HL-60 (cell line): ENCODE measurements around the gene RAB12.

Experiments
- DNase-seq, 2 experiments: peaks; one replicate each; pipeline ENCODE4 v3.0.0-alpha.2; 2010 to 2020; ENCODE audit warnings: low read depth in 1 of 2, low spot score in 1 of 2
- H3K27ac ChIP-seq: fragments of 250-450 bp; sonication (Bioruptor Pico); replicated peaks from 2 replicates; pipeline ENCODE4 v1.5.1; 2020; ENCODE audit warnings: mild to moderate bottlenecking, moderate library complexity
- H3K27me3 ChIP-seq: fragments of 250-450 bp; sonication (Bioruptor Pico); 2 replicates; pipeline ENCODE4 v1.5.1; 2021; ENCODE audit warnings: mild to moderate bottlenecking, moderate library complexity; ENCODE audit not compliant: insufficient read depth, poor library complexity, severe bottlenecking
- H3K4me3 ChIP-seq: replicated peaks from 2 replicates; pipeline ENCODE4 v1.5.1; 2011; ENCODE audit warnings: mild to moderate bottlenecking, control low read depth, low read length; ENCODE audit not compliant: insufficient read depth
- CTCF ChIP-seq: IDR thresholded peaks from one replicate; pipeline ENCODE4 v1.5.1; 2011; ENCODE audit warnings: low read length, control low read depth, inconsistent platforms; ENCODE audit not compliant: insufficient read depth
- GABPA ChIP-seq: IDR thresholded peaks from 2 replicates; pipeline ENCODE4 v1.6.1; 2012; ENCODE audit warnings: low read depth
- POLR2AphosphoS5 ChIP-seq: IDR thresholded peaks from 2 replicates; pipeline ENCODE4 v1.6.1; 2012; ENCODE audit warnings: low read depth
- REST ChIP-seq: IDR thresholded peaks from 2 replicates; pipeline ENCODE4 v1.6.1; 2012; ENCODE audit warnings: low read depth; ENCODE audit not compliant: insufficient replicate concordance
- SPI1 ChIP-seq: IDR thresholded peaks from 2 replicates; pipeline ENCODE4 v1.6.1; 2012; ENCODE audit warnings: low read depth, mild to moderate bottlenecking, borderline replicate concordance

The RAB12 gene

DNA sequence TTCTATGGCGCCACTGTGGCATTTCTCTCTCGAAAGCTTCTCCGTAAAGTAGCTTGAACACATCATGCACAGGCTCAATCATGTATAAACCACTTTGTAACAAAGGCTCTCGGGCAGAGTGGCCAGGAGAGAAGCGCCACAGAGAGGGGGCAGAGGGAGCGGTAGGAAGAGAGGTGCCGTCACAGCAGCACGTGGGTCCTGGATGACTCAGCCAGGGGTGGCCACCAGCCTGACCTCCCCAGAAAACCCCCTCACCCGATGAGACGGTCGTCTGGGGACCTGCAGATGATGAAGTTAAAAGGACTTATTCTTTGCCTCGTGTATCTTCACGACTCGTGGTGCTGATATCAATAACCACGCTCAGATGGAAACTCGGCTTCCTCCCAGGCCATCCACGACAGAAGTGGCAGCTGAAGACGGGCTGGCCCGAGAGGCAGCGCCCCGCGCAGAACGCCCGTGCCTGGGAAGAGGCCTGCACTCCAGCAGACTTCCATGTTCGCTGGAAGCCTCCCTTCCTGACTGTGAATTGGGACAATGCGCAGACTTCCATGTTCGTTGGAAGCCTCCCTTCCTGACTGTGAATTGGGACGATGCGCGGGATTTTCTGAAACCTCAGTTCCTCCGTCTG is 49.7 kb downstream of the RAB12 start:
- Histone ChIP-seq H3K27ac (no peak overlapping the region), H3K27me3 (peaks cover 17% of the 10 kb centered on the region)
- no peak for DNase-seq

GRCh38 chr18:8659609-8660242 is 50.5 kb downstream of the RAB12 start:
- no peak for DNase-seq
- Histone ChIP-seq H3K27ac (no peak overlapping the region), H3K27me3 (peaks cover 17% of the 10 kb centered on the region), H3K4me3 (no peak overlapping the region)
- TF ChIP-seq POLR2AphosphoS5 (no peak), REST (no peak), GABPA (no peak), CTCF (no peak), SPI1 (no peak)

More for the DNA sequence above, 49.7 kb downstream of the RAB12 start:
- TF ChIP-seq SPI1 (no peak), POLR2AphosphoS5 (no peak), REST (no peak), CTCF (no peak), GABPA (no peak)
- H3K4me3 ChIP-seq, result no peak overlapping the region

DNA sequence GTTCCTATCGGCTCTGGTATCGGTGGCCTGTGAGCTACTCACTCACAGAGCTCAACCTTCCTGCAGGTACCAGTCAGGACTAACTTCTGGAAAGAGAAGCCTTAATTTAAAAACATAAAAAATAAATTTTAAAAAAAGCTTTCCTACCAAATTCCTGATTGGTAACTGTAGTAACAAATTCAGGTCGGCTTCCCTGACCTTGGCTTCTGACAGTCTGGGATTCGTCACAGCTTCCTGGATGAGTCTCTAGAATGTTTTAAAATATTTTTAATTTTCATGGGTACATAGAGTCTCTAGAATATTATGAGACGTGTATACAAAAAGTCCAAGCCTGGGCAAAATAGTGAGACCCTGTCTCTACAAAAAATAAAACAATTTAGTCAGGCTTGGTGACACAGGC is 51.1 kb downstream of the RAB12 start:
- Histone ChIP-seq H3K27me3 (peaks cover 17% of the 10 kb centered on the region), H3K4me3 (no peak overlapping the region), H3K27ac (no peak overlapping the region)
- TF ChIP-seq REST (no peak), SPI1 (no peak), CTCF (no peak), GABPA (no peak), POLR2AphosphoS5 (no peak)
- no peak for DNase-seq
